Measurements from ENCODE around the gene RPTOR. TPM values are rescaled to one million over a fixed set of nuclear protein-coding genes. Genes with fewer than 3 reads are reported as not detected.

The RPTOR gene
- total RNA-seq, 1 experiment from 2014 or later: 66.7 TPM

- Mint-ChIP-seq H3K27me3 (ENCODE audit: insufficient read depth, unreplicated experiment) (peaks cover 4% of the 10 kb centered on the region), H3K4me1 (ENCODE audit: low read depth, unreplicated experiment) (peaks cover 7% of the 10 kb centered on the region), H3K4me3 (ENCODE audit: unreplicated experiment) (no peak overlapping the region), H3K9me3 (ENCODE audit: unreplicated experiment) (peaks cover 33% of the 10 kb centered on the region), H3K36me3 (ENCODE audit: insufficient read depth, unreplicated experiment) (peaks cover 6% of the 10 kb centered on the region), H3K27ac (ENCODE audit: unreplicated experiment) (peak overlapping the region; percentile 49)
- no TSS peak for BruUV-seq (replicated peaks)
- Histone ChIP-seq H3K36me3 (ENCODE audit: control insufficient read depth, insufficient read depth, low read length) (no peaks in the 10 kb centered on the region), H3K4me1 (peaks cover 13% of the 10 kb centered on the region), H3K9me3 (peaks cover 34% of the 10 kb centered on the region), H3K4me3 (ENCODE audit: low read depth, low read length) (no peak overlapping the region), H3K27me3 (replicated peaks; ENCODE audit: control insufficient read depth, insufficient read depth, low read length) (no peaks in the 10 kb centered on the region)
- TF ChIP-seq CTCF (IDR thresholded peaks at IDR 0.05; ENCODE audit: insufficient read depth in 1 of 2, low read depth in 1 of 2, low read length in 1 of 2, severe bottlenecking in 1 of 2, unreplicated experiment in 1 of 2): no peak
- no peak for DNase-seq
- POLR2A ChIA-PET: no interaction called here
- CTCF ChIA-PET: interaction anchor here (0.6 kb wide), 1 partner anchor 33 kb away, joined by 3 read pairs; no protein-coding TSS in a partner anchor
- intact Hi-C loops (cut with micrococcal nuclease; ENCODE audit: unreplicated experiment): no loop called here
Observed at GRCh38 chr17:81011951-81012350, 467.3 kb downstream of the RPTOR start.

GRCh38 chr17:81012574-81013447, 468.2 kb downstream of the RPTOR start:
- peaks cover 6% of the 10 kb centered on the region for H3K36me3 Mint-ChIP-seq (ENCODE audit: insufficient read depth, unreplicated experiment)
- no peak overlapping the region for H3K27ac Mint-ChIP-seq (ENCODE audit: unreplicated experiment)
- peaks cover 31% of the 10 kb centered on the region for H3K9me3 ChIP-seq
- H3K36me3 ChIP-seq (ENCODE audit: control insufficient read depth, insufficient read depth, low read length): no peaks in the 10 kb centered on the region
- no peaks in the 10 kb centered on the region for H3K27me3 ChIP-seq (replicated peaks; ENCODE audit: control insufficient read depth, insufficient read depth, low read length)
- peaks cover 3% of the 10 kb centered on the region for H3K27me3 Mint-ChIP-seq (ENCODE audit: insufficient read depth, unreplicated experiment)
- no peak for DNase-seq
- no peak overlapping the region for H3K4me3 ChIP-seq (ENCODE audit: low read depth, low read length)
- peaks cover 33% of the 10 kb centered on the region for H3K9me3 Mint-ChIP-seq (ENCODE audit: unreplicated experiment)
- intact Hi-C loops (cut with micrococcal nuclease; ENCODE audit: unreplicated experiment): no loop called here
- TF ChIP-seq CTCF (IDR thresholded peaks at IDR 0.05; ENCODE audit: insufficient read depth in 1 of 2, low read depth in 1 of 2, low read length in 1 of 2, severe bottlenecking in 1 of 2, unreplicated experiment in 1 of 2): no peak
- no TSS peak for BruUV-seq (replicated peaks)
- H3K4me3 Mint-ChIP-seq (ENCODE audit: unreplicated experiment): no peak overlapping the region
- H3K4me1 Mint-ChIP-seq (ENCODE audit: low read depth, unreplicated experiment): peaks cover 7% of the 10 kb centered on the region
- ChIA-PET POLR2A (no interaction called here), CTCF (interaction anchor here (0.5 kb wide), 1 partner anchor 17 kb away, joined by 3 read pairs; no protein-coding TSS in a partner anchor)
- H3K4me1 ChIP-seq: peaks cover 13% of the 10 kb centered on the region

GRCh38 chr17:81013642-81014041, 469.0 kb downstream of the RPTOR start:
- Histone ChIP-seq H3K36me3 (ENCODE audit: control insufficient read depth, insufficient read depth, low read length) (no peaks in the 10 kb centered on the region), H3K9me3 (peaks cover 31% of the 10 kb centered on the region), H3K4me3 (ENCODE audit: low read depth, low read length) (no peak overlapping the region), H3K27me3 (replicated peaks; ENCODE audit: control insufficient read depth, insufficient read depth, low read length) (no peaks in the 10 kb centered on the region), H3K4me1 (peaks cover 13% of the 10 kb centered on the region)
- peaks cover 6% of the 10 kb centered on the region for H3K36me3 Mint-ChIP-seq (ENCODE audit: insufficient read depth, unreplicated experiment)
- BruUV-seq (replicated peaks): no TSS peak
- no peak overlapping the region for H3K4me3 Mint-ChIP-seq (ENCODE audit: unreplicated experiment)
- DNase-seq: no peak
- peaks cover 3% of the 10 kb centered on the region for H3K27me3 Mint-ChIP-seq (ENCODE audit: insufficient read depth, unreplicated experiment)
- H3K9me3 Mint-ChIP-seq (ENCODE audit: unreplicated experiment): peaks cover 33% of the 10 kb centered on the region
- ChIA-PET CTCF (no interaction called here), POLR2A (no interaction called here)
- H3K4me1 Mint-ChIP-seq (ENCODE audit: low read depth, unreplicated experiment): peaks cover 7% of the 10 kb centered on the region
- TF ChIP-seq CTCF (IDR thresholded peaks at IDR 0.05; ENCODE audit: insufficient read depth in 1 of 2, low read depth in 1 of 2, low read length in 1 of 2, severe bottlenecking in 1 of 2, unreplicated experiment in 1 of 2): no peak
- H3K27ac Mint-ChIP-seq (ENCODE audit: unreplicated experiment): no peak overlapping the region
- intact Hi-C loops (cut with micrococcal nuclease; ENCODE audit: unreplicated experiment): no loop called here
